ENCODE data around the gene CDC6.
"Not testable (repeated sequence)": the region's sequence is repeated elsewhere in the genome, so short reads cannot be mapped to it uniquely, and the experiment has no call there.

Gene CDC6

DNA sequence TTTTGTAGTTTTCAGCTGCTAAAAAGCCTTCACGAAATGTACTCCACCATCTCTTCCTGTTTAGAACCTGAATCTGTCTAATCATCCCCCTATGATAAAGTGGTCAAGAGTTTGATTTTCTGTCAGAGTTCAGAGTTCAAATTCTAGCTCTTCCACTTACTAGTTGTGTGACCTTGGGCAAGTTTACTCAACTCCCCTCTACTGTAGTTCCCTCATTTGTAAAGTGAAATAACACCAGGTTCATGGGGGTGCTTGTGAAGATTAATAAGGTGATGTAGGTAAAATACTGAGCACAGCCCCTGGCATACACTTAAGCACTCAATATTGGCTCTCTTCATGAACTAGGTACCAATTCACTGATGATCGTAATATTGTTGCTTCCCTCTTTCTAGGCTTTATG lies 1.2 kb upstream of the CDC6 start:
- no peak for DNase-seq (ENCODE audit: low read depth in 1 of 2, low spot score in 1 of 2)

GRCh38 chr17:40287159-40287493 lies 553 bp upstream of the CDC6 start:
- DNase-seq (ENCODE audit: low read depth in 1 of 2, low spot score in 1 of 2) = no peak

DNA sequence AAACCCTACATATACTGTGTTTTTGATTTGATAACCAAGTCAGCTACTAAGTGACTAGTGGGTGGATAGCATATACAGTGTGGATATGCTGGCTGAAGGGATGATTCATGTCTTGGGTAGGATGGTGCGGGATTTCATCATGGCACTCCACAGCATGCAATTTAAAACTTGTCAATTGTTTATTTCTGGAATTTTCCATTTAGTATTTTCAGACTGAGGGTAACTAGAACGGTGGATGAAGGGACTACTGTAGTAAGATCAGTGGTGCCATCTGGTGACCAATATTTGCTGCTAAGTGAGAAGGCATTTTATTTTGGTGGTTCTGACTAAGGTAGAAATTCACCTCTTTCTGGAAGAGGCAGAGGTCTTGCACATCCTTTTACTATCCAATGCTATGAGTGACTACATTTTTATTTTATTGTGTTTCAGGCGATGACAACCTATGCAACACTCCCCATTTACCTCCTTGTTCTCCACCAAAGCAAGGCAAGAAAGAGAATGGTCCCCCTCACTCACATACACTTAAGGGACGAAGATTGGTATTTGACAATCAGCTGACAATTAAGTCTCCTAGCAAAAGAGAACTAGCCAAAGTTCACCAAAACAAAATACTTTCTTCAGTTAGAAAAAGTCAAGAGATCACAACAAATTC lies 3.1 kb downstream of the CDC6 start:
- peak in 1 of 2 donors; percentile 39 for DNase-seq (ENCODE audit: low read depth in 1 of 2, low spot score in 1 of 2)

DNA sequence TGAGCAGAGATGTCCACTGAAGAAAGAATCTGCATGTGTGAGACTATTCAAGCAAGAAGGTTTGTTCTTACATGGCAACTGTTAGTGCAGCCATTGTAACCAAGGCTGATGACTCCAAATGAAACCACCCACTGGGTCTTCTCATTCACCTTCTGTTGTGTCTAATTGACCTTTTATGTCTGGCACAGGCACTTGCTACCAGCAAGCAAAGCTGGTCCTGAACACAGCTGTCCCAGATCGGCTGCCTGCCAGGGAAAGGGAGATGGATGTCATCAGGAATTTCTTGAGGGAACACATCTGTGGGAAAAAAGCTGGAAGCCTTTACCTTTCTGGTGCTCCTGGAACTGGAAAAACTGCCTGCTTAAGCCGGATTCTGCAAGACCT lies 3.6 kb downstream of the CDC6 start:
- DNase-seq (ENCODE audit: low read depth in 1 of 2, low spot score in 1 of 2) = no peak

DNA sequence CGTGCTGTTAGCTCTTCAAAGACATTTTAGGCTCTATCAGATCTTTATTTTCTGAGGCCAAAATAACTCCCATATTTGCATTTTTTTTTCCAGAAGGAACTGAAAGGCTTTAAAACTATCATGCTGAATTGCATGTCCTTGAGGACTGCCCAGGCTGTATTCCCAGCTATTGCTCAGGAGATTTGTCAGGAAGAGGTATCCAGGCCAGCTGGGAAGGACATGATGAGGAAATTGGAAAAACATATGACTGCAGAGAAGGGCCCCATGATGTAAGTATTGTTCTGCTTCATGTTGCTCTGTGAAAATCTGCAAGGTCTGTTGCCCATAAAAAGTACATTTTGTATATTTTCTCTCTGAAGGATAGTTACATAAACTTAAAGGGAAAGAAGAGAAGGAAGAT lies 5.7 kb downstream of the CDC6 start:
- DNase-seq (ENCODE audit: low read depth in 1 of 2, low spot score in 1 of 2) = no peak

GRCh38 chr17:40295488-40296436 lies 8.1 kb downstream of the CDC6 start:
- DNase-seq (ENCODE audit: low read depth in 1 of 2, low spot score in 1 of 2) = no peak

DNA sequence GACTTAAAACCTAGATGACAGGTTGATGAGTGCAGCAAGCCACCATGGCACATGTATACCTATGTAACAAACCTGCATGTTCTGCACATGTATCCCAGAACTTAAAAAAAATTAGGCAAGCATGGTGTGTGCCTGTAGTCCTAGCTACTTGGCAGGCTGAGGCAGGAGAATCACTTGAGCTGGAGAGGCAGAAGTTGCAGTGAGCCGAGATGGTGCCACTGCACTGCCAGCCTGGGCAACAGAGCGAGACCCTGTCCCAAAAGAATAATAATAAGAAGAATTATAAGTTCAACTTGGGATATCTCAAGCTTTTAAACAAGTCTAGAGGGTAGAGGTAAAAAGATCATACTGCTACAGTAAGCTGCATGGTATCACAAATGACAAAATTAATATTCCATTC lies 9.8 kb downstream of the CDC6 start:
- no peak for DNase-seq (ENCODE audit: low read depth in 1 of 2, low spot score in 1 of 2)

GRCh38 chr17:40298726-40299125 lies 11.0 kb downstream of the CDC6 start:
- DNase-seq (ENCODE audit: low read depth in 1 of 2, low spot score in 1 of 2) = no peak

- not testable (repeated sequence) for DNase-seq (ENCODE audit: low read depth in 1 of 2, low spot score in 1 of 2)
Measured at GRCh38 chr17:40299159-40299757, 11.6 kb downstream of the CDC6 start.

GRCh38 chr17:40301315-40301714 lies 13.6 kb downstream of the CDC6 start:
- no peak for DNase-seq (ENCODE audit: low read depth in 1 of 2, low spot score in 1 of 2)

DNA sequence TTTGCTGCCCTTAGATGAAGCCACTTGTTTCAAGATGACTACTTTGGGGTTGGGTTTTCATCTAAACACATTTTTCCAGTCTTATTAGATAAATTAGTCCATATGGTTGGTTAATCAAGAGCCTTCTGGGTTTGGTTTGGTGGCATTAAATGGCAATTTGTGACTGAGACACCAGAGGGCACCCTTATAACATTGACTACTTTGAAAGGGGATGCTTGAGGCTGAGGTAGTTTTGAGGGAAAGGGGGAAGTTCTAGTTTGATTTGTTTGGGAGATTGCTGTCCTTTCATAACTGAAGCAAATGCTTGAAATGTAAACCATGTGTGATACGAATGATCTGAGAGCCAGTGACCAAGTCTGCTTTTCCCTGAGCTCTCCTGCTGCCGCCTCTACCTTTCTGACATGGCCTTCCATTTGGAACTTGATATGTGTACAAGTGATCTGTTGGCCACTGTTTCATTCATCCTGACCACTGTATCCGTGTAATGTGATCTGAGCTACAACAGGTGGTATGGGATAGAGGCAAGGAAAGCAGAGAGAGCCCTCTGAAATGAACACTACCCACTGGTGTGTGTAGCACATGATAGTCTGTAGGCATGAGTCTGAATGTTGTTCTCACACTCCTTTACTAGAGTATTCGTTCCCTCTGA lies 15.5 kb downstream of the CDC6 start:
- DNase-seq (ENCODE audit: low read depth in 1 of 2, low spot score in 1 of 2) = no peak

GRCh38 chr17:40303708-40304551 lies 16.3 kb downstream of the CDC6 start:
- no peak for DNase-seq (ENCODE audit: low read depth in 1 of 2, low spot score in 1 of 2)

- DNase-seq (ENCODE audit: low read depth in 1 of 2, low spot score in 1 of 2) = not testable (repeated sequence)
Measured at GRCh38 chr17:40304552-40304863, 16.8 kb downstream of the CDC6 start.

GRCh38 chr17:40304866-40305265 lies 17.2 kb downstream of the CDC6 start:
- DNase-seq (ENCODE audit: low read depth in 1 of 2, low spot score in 1 of 2) = not testable (repeated sequence)

DNA sequence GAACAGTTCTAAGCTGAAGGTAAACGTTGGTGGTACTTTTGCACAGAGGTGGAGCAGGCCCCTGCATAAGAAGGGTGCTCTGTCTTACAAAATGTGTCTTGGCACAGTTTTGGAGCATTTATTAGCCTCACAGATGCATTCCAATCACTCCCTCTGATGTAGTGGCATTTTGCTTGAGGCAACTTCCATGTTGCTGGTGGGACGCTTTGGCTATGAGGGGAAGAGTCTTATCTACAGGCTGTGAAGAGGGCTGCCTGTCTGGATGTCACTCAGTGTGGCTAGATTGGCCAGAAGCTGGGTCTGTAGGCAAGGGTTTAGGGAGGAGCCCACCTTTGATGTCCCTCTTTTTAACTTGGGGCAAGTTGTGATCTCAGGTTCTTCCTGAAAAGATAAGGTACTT lies 18.7 kb downstream of the CDC6 start:
- no peak for DNase-seq (ENCODE audit: low read depth in 1 of 2, low spot score in 1 of 2)

- no peak for DNase-seq (ENCODE audit: low read depth in 1 of 2, low spot score in 1 of 2)
Measured at GRCh38 chr17:40307001-40307730, 19.5 kb downstream of the CDC6 start.

GRCh38 chr17:40307740-40308239 lies 20.1 kb downstream of the CDC6 start:
- no peak for DNase-seq (ENCODE audit: low read depth in 1 of 2, low spot score in 1 of 2)

- DNase-seq (ENCODE audit: low read depth in 1 of 2, low spot score in 1 of 2) = no peak
Measured at GRCh38 chr17:40309031-40309948, 21.6 kb downstream of the CDC6 start, which contains the start of gene RARA. Gene RARA, plus strand, starts transcription at chr17:40309180. Its CDS starts 22,039 bp downstream, at chr17:40331219.

- no peak for DNase-seq (ENCODE audit: low read depth in 1 of 2, low spot score in 1 of 2)
Measured at GRCh38 chr17:40309949-40310510, 22.4 kb downstream of the CDC6 start.

Data from activated CD4-positive, alpha-beta T cell treated with anti-CD3 and anti-CD28 coated beads, Interleukin-2, amount 50 U/mL, for 24 hours (primary cell).